ENCODE data around the gene UNC79. TPM values are rescaled to one million over a fixed set of nuclear protein-coding genes. Genes with fewer than 3 reads are reported as not detected.

Gene UNC79
- total and polyA plus RNA-seq, 9 donors: 0.04 to 1.1 (median 0.15) TPM

DNA sequence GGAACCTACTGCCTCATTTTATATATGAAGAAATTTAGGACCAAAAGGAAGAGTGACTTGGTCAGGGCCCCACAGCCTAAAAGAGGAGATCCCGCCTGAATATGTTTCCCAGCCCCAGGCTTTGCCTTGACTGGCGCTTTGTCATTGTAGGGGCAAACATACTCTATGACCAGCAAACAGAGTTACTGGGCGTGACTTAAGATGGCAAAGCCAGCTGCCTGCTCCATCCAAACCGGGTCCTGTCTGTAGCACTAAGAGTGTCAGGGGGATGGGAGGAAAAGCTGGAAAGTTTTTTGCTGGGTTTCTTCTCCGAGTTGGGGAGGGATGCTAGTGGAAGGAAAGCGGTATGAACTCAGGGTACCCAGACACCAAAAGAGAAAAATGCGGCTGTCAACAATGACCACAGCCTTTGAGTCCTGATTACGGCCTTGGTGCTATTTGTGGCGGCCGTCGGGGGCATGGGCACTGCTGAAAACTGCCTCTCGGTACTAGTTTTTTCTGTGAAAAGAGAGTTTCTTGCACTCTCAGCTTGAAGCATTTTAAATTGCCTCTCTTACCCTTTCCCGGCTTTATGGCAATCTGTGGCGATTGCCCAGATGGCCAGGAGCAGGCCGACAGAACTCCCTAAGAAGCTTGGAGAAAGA, 274.9 kb downstream of the UNC79 start:
- no peak for DNase-seq
- H3K4me1 ChIP-seq (ENCODE audit: insufficient read depth): no peaks in the 10 kb centered on the region
- WGBS, 3 donors: 83 to 86% (median 85%) methylated on average over 15 of the region's 15 CpGs

DNA sequence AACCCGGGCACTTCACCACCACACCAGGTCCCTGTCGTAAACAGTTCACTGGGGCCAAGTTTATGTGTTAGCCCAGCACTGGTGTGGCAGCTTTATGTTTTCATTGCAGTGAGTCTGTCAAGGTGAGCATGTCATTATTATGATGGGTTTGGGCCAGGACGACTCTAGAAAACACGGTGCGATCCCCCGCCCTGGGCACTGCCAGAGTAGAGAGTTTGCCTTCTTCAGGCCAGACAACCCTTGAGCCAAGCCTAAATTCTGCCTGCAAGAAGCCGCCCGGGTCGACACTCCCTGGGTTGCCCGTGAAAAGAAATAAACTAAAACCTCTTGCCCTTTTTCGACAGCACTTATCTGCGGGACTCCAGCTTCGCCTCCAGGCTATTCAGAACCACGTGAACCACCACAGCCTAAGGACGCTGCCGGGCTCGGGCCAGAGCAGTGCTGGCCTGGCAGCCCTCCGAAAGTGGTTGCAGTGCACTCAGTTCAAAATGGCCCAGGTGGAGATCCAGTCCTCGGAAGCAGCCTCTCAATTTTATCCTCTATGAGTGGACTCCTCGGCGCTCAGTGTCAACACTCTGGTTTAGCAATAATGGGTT, 275.7 kb downstream of the UNC79 start:
- no peak overlapping the region for H3K4me3 ChIP-seq
- no peaks in the 10 kb centered on the region for H3K4me1 ChIP-seq (ENCODE audit: insufficient read depth)
- H3K9me3 ChIP-seq: no peaks in the 10 kb centered on the region
- H3K27me3 ChIP-seq: no peaks in the 10 kb centered on the region
- no peak for DNase-seq
- H3K36me3 ChIP-seq: no peaks in the 10 kb centered on the region
- TF ChIP-seq, protein P1, sequence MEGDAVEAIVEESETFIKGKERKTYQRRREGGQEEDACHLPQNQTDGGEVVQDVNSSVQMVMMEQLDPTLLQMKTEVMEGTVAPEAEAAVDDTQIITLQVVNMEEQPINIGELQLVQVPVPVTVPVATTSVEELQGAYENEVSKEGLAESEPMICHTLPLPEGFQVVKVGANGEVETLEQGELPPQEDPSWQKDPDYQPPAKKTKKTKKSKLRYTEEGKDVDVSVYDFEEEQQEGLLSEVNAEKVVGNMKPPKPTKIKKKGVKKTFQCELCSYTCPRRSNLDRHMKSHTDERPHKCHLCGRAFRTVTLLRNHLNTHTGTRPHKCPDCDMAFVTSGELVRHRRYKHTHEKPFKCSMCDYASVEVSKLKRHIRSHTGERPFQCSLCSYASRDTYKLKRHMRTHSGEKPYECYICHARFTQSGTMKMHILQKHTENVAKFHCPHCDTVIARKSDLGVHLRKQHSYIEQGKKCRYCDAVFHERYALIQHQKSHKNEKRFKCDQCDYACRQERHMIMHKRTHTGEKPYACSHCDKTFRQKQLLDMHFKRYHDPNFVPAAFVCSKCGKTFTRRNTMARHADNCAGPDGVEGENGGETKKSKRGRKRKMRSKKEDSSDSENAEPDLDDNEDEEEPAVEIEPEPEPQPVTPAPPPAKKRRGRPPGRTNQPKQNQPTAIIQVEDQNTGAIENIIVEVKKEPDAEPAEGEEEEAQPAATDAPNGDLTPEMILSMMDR (IDR thresholded peaks at IDR 0.05): no peak
- TF ChIP-seq EP300 (IDR thresholded peaks at IDR 0.05): no peak
- no peak for TF ChIP-seq POLR2A (IDR thresholded peaks at IDR 0.05)
- intact Hi-C loops (cut with DNase I): no loop called here
- 84 to 85% (median 85%) methylated on average over 21 of the region's 21 CpGs for WGBS, 3 donors
- H3K27ac ChIP-seq: no peak overlapping the region

More for the DNA sequence above, 274.9 kb downstream of the UNC79 start:
- Histone ChIP-seq H3K9me3 (no peaks in the 10 kb centered on the region), H3K27ac (no peak overlapping the region), H3K4me3 (no peak overlapping the region), H3K36me3 (no peaks in the 10 kb centered on the region), H3K27me3 (no peaks in the 10 kb centered on the region)
- TF ChIP-seq, protein P1 (IDR thresholded peaks at IDR 0.05): no peak
- TF ChIP-seq POLR2A (IDR thresholded peaks at IDR 0.05) (no peak), EP300 (IDR thresholded peaks at IDR 0.05) (no peak)
- intact Hi-C loops (cut with DNase I): no loop called here

DNA sequence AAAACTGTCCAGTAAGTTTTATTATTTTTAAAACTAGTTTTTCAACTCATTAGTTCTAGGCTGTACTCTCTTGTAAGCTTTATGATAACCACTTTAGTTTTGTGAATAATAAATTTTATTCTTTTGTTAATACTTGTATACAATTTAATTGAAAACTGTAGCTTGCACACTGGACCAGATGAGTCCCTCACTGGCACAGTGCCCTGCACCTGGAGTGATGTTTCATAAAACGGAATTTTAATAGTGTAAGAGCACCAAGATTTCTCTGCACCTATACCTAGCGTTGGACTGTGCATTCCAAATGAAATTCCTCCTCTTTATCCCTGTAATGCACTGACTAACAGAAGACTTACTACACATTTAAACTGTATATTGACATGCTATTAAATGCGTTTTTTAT, 276.7 kb downstream of the UNC79 start:
- Histone ChIP-seq H3K27ac (no peak overlapping the region), H3K4me3 (no peak overlapping the region), H3K36me3 (no peaks in the 10 kb centered on the region), H3K9me3 (no peaks in the 10 kb centered on the region), H3K4me1 (ENCODE audit: insufficient read depth) (no peaks in the 10 kb centered on the region), H3K27me3 (no peaks in the 10 kb centered on the region)
- WGBS, 3 donors: 34 to 53% (median 42%) methylated on average over 3 of the region's 3 CpGs
- TF ChIP-seq, protein P1 (IDR thresholded peaks at IDR 0.05): no peak
- TF ChIP-seq POLR2A (IDR thresholded peaks at IDR 0.05): no peak
- TF ChIP-seq EP300 (IDR thresholded peaks at IDR 0.05): no peak
- no peak for DNase-seq
- intact Hi-C loops (cut with DNase I): no loop called here

DNA sequence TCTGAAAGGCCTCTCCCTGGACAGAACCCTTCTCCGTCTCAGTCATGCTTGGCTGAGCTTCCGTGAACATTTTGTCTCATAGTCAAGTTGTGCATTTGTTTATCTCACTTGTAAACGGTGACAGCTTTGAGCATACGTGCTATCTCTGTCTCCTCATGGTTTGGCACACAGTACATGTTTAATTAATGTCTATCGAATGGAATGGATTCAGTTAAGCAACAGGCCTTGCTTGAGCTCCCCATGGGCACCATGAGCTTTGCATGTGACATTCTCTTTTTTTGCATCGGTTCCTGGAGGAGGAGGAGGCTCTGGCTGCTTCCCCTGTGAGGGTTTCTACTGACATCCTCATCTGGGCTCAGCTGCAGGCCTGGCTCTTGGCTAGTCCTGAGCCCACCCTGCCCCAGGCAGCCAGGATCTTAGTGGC, 277.6 kb downstream of the UNC79 start:
- no peaks in the 10 kb centered on the region for H3K27me3 ChIP-seq
- intact Hi-C loops (cut with DNase I): no loop called here
- no peak for DNase-seq
- no peaks in the 10 kb centered on the region for H3K9me3 ChIP-seq
- WGBS, 3 donors: 53 to 57% (median 54%) methylated on average over 6 of the region's 6 CpGs
- H3K4me3 ChIP-seq: no peak overlapping the region
- no peak overlapping the region for H3K27ac ChIP-seq
- TF ChIP-seq, protein P1 (IDR thresholded peaks at IDR 0.05): no peak
- TF ChIP-seq POLR2A (IDR thresholded peaks at IDR 0.05) (no peak), EP300 (IDR thresholded peaks at IDR 0.05) (no peak)
- no peaks in the 10 kb centered on the region for H3K4me1 ChIP-seq (ENCODE audit: insufficient read depth)
- no peaks in the 10 kb centered on the region for H3K36me3 ChIP-seq

Measured in ovary (tissue), 9 donors.